Fibroblast of skin of right biceps (primary cell): Measurements from ENCODE around the gene PTPRK.
"Not testable (repeated sequence)": the region's sequence is repeated elsewhere in the genome, so short reads cannot be mapped to it uniquely, and the experiment has no call there.

Experiments
- DNase-seq: peaks from one replicate; pipeline ENCODE4 v3.0.0-alpha.2; 2013

Gene PTPRK

DNA sequence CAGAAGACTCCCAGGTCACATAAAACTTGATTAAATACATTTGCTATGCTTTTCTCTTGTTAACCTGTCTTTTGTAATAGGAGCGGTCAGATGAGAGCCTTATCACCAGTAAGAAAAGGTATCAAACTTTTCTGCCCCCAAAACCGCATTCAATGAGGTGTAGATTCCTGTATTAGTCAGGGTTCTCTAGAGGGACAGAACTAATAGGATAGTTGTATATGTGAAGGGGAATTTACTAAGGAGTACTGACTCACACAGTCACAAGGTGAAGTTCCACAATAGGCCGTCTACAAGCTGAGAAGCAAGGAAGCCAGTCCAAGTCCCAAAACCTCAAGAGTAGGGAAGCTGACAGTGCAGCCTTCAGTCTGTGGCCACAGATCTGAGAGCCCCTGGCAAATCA is 32.7 kb downstream of the PTPRK start:
- DNase-seq = peak; percentile 54

GRCh38 chr6:128487055-128487454 is 33.3 kb downstream of the PTPRK start:
- no peak for DNase-seq

GRCh38 chr6:128486580-128486979 is 33.8 kb downstream of the PTPRK start:
- DNase-seq = not testable (repeated sequence)

GRCh38 chr6:128483472-128484135 is 36.8 kb downstream of the PTPRK start:
- DNase-seq = no peak

- DNase-seq = no peak
Measured at GRCh38 chr6:128482642-128483041, 37.8 kb downstream of the PTPRK start.

DNA sequence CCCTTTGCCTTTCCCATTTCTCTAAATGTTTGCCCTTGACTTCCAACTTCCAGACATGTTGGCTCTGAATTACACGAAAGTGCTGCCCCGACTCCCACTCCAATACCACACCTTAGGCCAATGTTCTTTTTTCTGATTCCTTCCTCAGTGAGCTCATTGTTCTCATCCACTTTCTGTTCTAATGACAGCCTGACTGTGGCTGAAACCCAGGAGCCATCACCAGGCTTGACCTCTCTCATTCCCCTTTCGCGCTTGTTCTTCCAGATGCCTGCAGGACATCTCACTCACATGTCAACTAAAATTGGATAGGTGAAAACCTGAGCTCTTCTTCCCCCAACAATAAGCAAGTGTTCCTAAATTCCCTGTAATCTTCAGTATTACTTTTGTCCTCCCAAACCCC is 40.4 kb downstream of the PTPRK start:
- no peak for DNase-seq

- no peak for DNase-seq
Measured at GRCh38 chr6:128479048-128479666, 41.2 kb downstream of the PTPRK start.

- no peak for DNase-seq
Measured at GRCh38 chr6:128478230-128479047, 42.0 kb downstream of the PTPRK start.

- no peak for DNase-seq
Measured at GRCh38 chr6:128474933-128475332, 45.5 kb downstream of the PTPRK start.

GRCh38 chr6:128474481-128474880 is 45.9 kb downstream of the PTPRK start:
- DNase-seq = peak; percentile 31

GRCh38 chr6:128471907-128472306 is 48.5 kb downstream of the PTPRK start:
- no peak for DNase-seq

DNA sequence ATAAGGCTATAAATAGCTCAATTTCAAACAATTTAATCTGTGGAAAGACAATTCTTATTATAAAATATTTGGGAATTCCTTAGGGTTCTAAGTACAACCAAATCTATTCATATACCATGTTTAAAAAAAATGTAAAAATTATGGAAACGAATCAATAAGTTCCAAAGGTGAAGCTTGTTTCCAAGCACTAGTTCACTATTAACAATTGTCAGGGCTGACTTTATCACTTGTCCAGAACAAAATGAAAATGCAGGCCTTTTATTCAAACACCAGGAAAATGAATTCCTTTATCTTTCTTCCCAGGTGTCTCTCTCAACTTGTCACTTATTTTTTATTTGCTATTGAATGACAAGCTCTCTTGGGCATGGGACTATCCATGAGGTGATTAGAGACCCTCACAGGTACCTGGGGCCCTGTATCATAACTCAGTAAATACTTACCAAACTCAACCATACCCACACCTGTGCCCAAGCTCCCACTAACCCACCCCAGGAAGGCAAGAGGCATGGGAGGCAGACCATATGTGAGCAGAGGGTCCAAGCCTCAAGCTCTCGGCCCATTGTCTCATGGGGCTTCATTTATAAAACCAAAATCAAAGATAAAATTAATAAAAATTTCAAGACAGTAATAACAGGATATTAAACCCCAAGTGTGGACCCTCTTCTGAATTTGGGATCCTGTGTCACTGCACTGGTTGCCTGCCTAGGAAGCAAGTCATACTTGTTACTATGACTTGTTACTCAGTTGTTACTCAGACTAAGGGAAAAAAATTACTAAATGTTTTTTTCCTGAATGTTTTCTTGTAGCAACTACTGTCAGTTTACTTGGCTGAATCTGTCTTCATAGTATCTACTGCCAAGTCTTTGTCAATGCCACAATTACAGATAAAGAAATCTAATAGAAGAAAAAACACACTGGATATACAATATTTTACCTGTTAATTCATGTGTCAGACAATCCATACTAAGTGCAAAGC is 54.7 kb downstream of the PTPRK start:
- DNase-seq = no peak

- no peak for DNase-seq
Measured at GRCh38 chr6:128464790-128465189, 55.6 kb downstream of the PTPRK start.

DNA sequence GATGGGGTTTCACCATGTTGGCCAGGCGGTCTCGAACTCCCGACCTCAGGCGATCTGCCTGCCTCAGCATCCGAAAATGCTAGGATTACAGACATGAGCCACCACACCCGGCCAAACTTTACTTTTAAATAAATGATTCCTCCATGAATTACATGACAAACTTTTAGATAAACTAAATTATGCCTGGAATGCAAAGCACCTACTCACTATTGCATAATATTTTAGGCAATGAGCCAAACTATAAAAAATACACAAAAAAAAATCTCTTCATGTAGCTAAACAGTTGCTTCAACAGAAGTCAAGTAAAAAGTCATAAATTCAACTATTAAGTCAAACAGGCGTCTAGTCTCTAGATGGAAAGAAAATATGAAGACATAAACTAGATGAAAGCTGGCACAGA is 56.5 kb downstream of the PTPRK start:
- peak; percentile 33 for DNase-seq

GRCh38 chr6:128461501-128461900 is 58.9 kb downstream of the PTPRK start:
- no peak for DNase-seq

GRCh38 chr6:128456510-128457230 is 63.7 kb downstream of the PTPRK start:
- DNase-seq = no peak

- no peak for DNase-seq
Measured at GRCh38 chr6:128455959-128456358, 64.4 kb downstream of the PTPRK start.

GRCh38 chr6:128452713-128453112 is 67.7 kb downstream of the PTPRK start:
- DNase-seq = no peak

DNA sequence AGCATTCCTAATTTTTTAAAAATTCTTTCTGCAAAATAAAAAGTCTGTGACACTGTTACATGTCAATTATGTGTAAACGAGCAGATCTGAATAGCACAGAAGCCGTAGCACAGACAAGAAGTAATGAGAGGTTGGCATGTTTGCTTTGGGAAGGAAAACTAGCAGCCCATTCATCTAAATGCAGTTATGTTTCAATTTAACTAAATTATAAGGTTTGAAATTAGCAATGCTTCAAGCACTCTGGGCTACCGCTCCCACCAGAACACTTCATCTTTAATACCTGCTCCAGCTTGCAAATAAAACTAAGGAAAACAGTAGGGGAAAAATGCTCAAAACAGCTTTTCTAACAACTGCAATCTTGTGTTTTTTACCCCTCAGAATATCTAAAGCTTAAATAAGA is 73.9 kb downstream of the PTPRK start:
- DNase-seq = no peak

DNA sequence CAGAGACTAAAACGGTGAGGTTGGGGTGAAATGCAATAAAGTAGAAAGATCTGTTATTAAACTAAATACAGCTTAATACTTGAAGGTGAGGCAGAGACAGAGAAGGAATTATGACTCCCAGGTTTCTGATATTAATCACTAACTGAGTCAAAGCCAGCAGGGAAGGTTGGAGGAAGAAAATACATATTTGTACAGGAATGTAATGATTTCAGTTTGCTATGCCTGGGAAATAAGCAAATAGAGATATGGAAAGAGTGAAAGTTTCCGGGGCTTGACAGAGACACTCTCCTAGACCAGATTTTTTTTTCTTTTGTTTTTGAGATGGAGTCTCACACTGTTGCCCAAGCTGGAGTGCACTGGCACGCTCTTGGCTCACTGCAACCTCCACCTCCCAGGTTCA is 76.8 kb downstream of the PTPRK start:
- peak; percentile 38 for DNase-seq

- no peak for DNase-seq
Measured at GRCh38 chr6:128439627-128440026, 80.8 kb downstream of the PTPRK start.

- no peak for DNase-seq
Measured at GRCh38 chr6:128438393-128438792, 82.0 kb downstream of the PTPRK start.
